Left ventricle myocardium inferior (tissue), 1 donor: ENCODE data around the gene SAMHD1. TPM values are rescaled to one million over a fixed set of nuclear protein-coding genes. Genes with fewer than 3 reads are reported as not detected.
"Not testable (repeated sequence)": the region's sequence is repeated elsewhere in the genome, so short reads cannot be mapped to it uniquely, and the experiment has no call there.

Experiments used
- DNase-seq: peaks from one replicate; pipeline ENCODE4 v3.0.0-alpha.2; 2020
- H3K27ac ChIP-seq: fragments of 200-600 bp; replicated peaks from 2 replicates; pipeline ENCODE4 v1.8.0; 2021
- H3K27me3 ChIP-seq: fragments of 200-600 bp; 2 replicates; pipeline ENCODE4 v1.8.0; 2021; ENCODE audit warnings: low read depth
- H3K36me3 ChIP-seq: fragments of 200-600 bp; 2 replicates; pipeline ENCODE4 v1.8.0; 2021
- H3K4me1 ChIP-seq: fragments of 200-600 bp; 2 replicates; pipeline ENCODE4 v1.8.0; 2021
- H3K4me3 ChIP-seq: fragments of 200-600 bp; 2 replicates; pipeline ENCODE4 v1.8.0; 2021; ENCODE audit warnings: mild to moderate bottlenecking, moderate library complexity
- H3K9me3 ChIP-seq: fragments of 200-600 bp; replicated peaks from 2 replicates; pipeline ENCODE4 v1.8.0; 2021
- CTCF ChIP-seq: fragments of 200-600 bp; IDR thresholded peaks from 2 replicates; pipeline ENCODE4 v1.8.0; 2021; ENCODE audit warnings: antibody characterized with exemption, mild to moderate bottlenecking, borderline replicate concordance
- intact Hi-C: fragments of 100-400 bp; cut with micrococcal nuclease; formaldehyde crosslinking; loops from one replicate; pipeline ENCODE4 v1.11.0; 2022
- total RNA-seq: library from RNA; stranded (reverse); fragmentation: NEBNext Ultra II Directional; extraction: Animal tissue kit (Norgen Biotek cat#: 25700); gene quantifications from one replicate; pipeline ENCODE4 v1.2.1, GENCODE V29; 2021
- donor health status: DM: no; HTN: yes; CAD: no; lungs with severe emphysema.

Gene SAMHD1
- total RNA-seq, 1 donor from 2014 or later = 37.8 TPM

GRCh38 chr20:36950414-36951197, 902 bp downstream of the SAMHD1 start:
- Histone ChIP-seq H3K4me1 (peaks cover 65% of the 10 kb centered on the region), H3K9me3 (no peaks in the 10 kb centered on the region), H3K4me3 (peak overlapping the region; percentile 89), H3K27me3 (no peaks in the 10 kb centered on the region), H3K36me3 (peaks cover 8% of the 10 kb centered on the region), H3K27ac (peak overlapping the region; percentile 93)
- TF ChIP-seq CTCF = no peak
- DNase-seq = peak; percentile 20
- intact Hi-C loops = no loop called here

GRCh38 chr20:36941401-36941835, 10.1 kb downstream of the SAMHD1 start:
- Histone ChIP-seq H3K27ac (peak overlapping the region; percentile 93), H3K36me3 (peaks cover 68% of the 10 kb centered on the region), H3K4me3 (no peak overlapping the region), H3K4me1 (peaks cover 99% of the 10 kb centered on the region), H3K27me3 (no peaks in the 10 kb centered on the region), H3K9me3 (no peaks in the 10 kb centered on the region)
- no peak for TF ChIP-seq CTCF
- DNase-seq = no peak
- intact Hi-C loops = no loop called here

GRCh38 chr20:36937402-36937770, 14.1 kb downstream of the SAMHD1 start:
- Histone ChIP-seq H3K4me3 (no peak overlapping the region), H3K4me1 (peaks cover 74% of the 10 kb centered on the region), H3K27me3 (no peaks in the 10 kb centered on the region), H3K27ac (peak overlapping the region; percentile 93), H3K9me3 (no peaks in the 10 kb centered on the region), H3K36me3 (peaks cover 76% of the 10 kb centered on the region)
- no peak for DNase-seq
- intact Hi-C loops = no loop called here
- no peak for TF ChIP-seq CTCF

GRCh38 chr20:36936761-36937401, 14.6 kb downstream of the SAMHD1 start:
- peaks cover 74% of the 10 kb centered on the region for H3K36me3 ChIP-seq
- peaks cover 69% of the 10 kb centered on the region for H3K4me1 ChIP-seq
- H3K27me3 ChIP-seq, DNase-seq, H3K4me3 ChIP-seq, H3K9me3 ChIP-seq, intact Hi-C loops: not testable (repeated sequence)
- H3K27ac ChIP-seq = peak overlapping the region; percentile 93

GRCh38 chr20:36936341-36936740, 15.2 kb downstream of the SAMHD1 start:
- DNase-seq = no peak
- intact Hi-C loops = no loop called here
- Histone ChIP-seq H3K36me3 (peaks cover 77% of the 10 kb centered on the region), H3K27ac (peak overlapping the region; percentile 93), H3K4me3 (no peak overlapping the region), H3K4me1 (peaks cover 64% of the 10 kb centered on the region), H3K9me3 (no peaks in the 10 kb centered on the region), H3K27me3 (no peaks in the 10 kb centered on the region)
- TF ChIP-seq CTCF = no peak

- H3K4me1 ChIP-seq = peaks cover 37% of the 10 kb centered on the region
- H3K9me3 ChIP-seq, intact Hi-C loops, H3K27ac ChIP-seq, DNase-seq, H3K4me3 ChIP-seq, H3K27me3 ChIP-seq: not testable (repeated sequence)
- H3K36me3 ChIP-seq = peaks cover 84% of the 10 kb centered on the region
Measured at GRCh38 chr20:36933571-36933970, 17.9 kb downstream of the SAMHD1 start.
